Mammary epithelial cell (primary cell): Measurements from ENCODE around the gene TNFRSF6B.

ENCODE experiments used
- EZH2 ChIP-seq: IDR thresholded peaks from 2 replicates; pipeline ENCODE4 v1.6.1; 2012; ENCODE audit warnings: low read length, inconsistent platforms, borderline replicate concordance
- TF ChIP-seq, protein P1 (sequence below), 2 donors: IDR thresholded peaks in 1 of 2; conservative IDR thresholded peaks in 1 of 2; 2 replicates each; pipeline ENCODE4 v1.5.1; 2011 to 2012; ENCODE audit warnings: inconsistent platforms in 2 of 2, low read length in 2 of 2, mild to moderate bottlenecking in 2 of 2, control low read depth in 1 of 2, low read depth in 1 of 2; ENCODE audit not compliant: insufficient read depth in 1 of 2; ENCODE audit errors: extremely low read depth in 1 of 2

DNA sequence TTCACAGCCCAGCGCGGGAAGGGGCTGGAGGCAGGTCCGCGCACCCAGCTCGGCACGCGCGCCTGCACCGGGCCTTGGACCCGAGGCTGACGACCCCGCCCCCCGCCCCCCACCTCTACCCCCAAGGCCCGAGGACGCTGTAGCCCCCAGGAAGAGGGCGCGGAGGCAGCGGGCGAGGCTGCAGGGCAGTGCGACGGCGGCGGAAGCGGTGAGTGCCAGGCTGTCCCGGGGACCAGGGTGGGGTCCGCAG lies 41.2 kb downstream of the TNFRSF6B start:
- TF ChIP-seq, protein P1, sequence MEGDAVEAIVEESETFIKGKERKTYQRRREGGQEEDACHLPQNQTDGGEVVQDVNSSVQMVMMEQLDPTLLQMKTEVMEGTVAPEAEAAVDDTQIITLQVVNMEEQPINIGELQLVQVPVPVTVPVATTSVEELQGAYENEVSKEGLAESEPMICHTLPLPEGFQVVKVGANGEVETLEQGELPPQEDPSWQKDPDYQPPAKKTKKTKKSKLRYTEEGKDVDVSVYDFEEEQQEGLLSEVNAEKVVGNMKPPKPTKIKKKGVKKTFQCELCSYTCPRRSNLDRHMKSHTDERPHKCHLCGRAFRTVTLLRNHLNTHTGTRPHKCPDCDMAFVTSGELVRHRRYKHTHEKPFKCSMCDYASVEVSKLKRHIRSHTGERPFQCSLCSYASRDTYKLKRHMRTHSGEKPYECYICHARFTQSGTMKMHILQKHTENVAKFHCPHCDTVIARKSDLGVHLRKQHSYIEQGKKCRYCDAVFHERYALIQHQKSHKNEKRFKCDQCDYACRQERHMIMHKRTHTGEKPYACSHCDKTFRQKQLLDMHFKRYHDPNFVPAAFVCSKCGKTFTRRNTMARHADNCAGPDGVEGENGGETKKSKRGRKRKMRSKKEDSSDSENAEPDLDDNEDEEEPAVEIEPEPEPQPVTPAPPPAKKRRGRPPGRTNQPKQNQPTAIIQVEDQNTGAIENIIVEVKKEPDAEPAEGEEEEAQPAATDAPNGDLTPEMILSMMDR (conservative IDR thresholded peaks at IDR 0.05 in 1 of 2, IDR thresholded peaks at IDR 0.05 in 1 of 2; ENCODE audit: extremely low read depth in 1 of 2, insufficient read depth in 1 of 2, low read depth in 1 of 2, low read length in 2 of 2), result no peak
- no peak for TF ChIP-seq EZH2
